ENCODE measurements around the gene SLC19A1.

SLC19A1 gene

DNA sequence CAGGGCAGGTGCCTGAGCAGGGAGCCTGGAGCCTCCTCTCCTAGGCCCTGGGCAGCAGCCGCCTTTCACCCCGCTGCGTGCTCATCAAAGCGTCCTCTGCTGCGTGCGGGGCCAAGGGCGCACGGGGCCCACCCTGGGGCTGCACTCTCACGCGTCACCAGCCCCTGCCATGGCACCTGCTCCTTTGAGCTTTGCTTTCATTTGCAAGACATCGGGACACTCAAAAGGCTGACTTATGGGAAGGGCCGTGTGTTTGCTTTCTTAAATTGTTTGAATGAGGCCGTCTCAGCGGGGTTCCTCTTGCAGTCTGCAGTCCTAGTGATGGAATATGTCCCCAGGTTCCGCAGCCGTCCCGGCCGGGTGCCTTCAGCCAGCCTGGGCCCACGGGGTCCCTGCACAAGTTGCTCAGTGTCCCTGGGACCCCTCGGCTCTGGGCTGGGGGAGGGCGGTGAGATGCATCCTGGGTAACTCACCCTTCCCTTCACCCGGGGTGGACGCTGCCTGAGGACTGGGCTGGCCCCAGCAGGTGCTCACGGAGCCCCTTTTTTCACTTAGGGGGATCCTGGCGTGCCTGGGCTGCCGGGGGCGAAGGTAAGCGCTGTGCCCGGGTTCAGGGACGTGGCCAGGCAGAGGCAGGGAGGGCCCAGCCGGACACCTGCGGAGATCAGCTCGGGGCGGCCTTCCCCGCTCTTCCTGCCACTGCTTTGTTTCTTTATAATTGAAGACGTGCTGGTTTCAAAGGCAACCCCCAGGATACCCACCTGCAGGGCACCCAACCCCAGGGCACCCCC lies 53.1 kb downstream of the SLC19A1 start:
- DNase-seq: no peak

DNA sequence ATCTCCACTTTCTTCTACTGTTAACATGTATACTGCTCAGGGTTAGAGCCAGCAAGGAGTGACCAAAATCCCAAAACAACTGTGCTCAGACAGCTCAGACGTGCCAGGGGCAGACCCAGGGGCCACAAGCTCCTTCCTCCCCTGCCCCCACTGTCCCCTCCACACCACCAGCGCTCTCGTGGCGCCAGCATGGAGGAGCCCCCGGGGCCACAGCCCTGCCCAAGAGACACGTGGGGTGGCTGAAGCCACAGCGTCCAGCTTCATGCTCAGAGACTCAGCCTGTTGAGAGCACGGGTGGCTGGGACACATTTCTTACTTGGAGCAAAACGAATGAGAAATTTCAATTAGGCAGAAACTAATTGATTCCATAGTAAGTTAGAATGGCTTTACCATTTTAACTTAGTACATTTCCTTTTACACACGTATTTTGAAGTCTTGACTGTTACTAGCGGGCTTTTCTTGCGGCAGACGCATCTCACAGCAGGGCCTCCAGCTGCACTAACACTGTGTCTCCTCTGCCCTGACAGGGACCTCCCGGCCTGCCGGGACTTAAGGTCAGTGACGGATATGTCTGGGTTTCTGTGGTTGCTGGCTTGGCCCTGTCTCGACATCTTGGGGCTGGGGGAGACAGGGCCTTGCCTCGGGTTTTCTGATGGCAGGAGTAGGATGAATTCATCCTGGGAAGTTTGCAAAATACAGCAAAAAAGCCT lies 54.2 kb downstream of the SLC19A1 start:
- no peak for DNase-seq

DNA sequence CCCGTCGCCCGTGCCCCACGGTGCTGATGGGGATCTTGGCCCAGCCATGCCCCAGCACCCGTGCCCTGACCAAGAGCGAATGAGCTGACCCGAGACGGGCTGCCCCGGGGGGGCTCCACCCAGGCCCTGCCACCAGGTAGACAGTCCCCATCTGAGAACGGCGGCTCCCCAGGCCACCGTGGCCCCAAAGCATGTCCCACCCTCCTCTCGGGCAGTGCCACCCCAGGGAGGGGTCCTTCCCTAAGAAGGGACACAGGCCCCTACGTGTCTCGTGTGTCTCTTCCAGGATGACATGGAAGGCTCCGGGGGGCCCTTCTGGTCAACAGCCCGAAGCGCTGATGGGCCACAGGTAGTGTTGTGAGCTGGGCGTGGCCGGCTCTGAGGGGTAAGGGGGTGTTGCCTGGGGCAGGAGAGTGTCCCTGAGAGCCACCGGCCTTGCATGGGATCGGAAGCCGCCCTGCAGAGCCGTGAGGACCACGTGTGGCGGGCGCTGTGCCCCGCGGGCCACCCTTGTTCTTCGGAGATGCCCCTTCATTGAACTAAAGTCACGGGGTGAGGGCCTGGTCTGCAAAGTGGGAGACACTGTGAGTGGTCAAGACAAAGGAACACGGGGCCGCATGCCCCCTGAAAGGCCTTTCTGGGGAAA lies 55.0 kb downstream of the SLC19A1 start:
- DNase-seq: no peak

DNA sequence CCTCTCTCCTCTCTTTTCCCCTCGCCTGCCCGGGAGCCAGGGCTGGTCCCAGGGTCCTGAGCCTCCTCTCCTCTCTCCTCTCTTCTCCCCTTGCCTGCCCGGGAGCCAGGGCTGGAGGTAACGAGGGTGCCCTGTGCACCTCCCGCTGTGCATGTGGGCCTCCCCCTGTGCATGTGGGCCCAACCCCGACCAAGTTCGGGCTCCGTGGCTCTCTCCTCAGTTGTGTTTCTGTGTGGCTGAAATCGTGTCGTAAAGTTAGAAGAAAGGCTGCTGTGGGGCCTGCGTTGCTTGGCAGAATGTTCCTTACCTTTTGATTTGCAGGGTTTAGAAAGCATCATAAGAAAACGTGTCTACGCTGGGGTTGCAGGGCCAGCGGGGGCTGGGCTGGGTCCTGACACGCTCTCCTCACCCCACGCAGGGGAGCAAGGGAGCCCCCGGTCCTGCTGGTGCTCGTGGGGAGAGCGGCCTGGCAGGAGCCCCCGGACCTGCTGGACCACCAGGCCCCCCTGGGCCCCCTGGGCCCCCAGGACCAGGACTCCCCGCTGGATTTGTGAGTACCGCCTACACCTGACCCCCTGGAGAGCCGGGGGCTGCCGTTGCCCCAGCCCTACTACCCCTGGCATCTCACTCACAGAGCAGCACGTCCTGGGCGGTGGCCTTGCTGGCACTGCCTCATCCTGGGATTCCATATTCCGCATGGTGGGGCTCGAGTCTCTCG lies 55.6 kb downstream of the SLC19A1 start:
- DNase-seq: no peak

DNA sequence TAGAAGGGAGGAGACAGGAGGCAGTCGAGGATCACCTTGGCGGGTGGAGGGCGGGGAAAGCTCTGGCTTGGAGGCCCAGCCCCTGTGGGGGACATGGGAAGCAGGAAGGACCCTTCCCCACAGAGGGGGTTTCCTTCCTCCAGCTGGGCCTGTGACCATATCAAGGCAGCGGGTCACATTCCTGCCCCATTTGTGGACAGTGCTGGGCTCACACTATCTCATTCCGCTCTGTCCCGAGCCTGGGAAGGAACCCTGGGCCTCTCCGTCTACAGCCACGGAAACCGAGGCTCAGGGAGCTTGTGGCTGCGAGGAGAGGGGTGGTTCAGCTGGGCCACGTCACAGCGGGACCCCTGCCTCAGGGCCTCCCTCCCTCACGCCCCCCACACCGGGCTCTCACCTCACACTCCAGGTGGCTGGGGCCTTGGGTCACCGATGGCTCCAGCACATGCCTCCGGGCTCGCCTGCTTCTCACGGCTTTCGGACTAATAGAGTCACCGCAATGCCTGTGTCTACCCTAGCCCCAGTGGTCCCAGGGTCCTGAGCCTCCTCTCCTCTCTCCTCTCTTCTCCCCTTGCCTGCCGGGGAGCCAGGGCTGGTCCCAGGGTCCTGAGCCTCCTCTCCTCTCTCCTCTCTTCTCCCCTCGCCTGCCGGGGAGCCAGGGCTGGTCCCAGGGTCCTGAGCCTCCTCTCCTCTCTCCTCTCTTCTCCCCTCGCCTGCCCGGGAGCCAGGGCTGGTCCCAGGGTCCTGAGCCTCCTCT lies 56.4 kb downstream of the SLC19A1 start:
- DNase-seq: no peak

DNA sequence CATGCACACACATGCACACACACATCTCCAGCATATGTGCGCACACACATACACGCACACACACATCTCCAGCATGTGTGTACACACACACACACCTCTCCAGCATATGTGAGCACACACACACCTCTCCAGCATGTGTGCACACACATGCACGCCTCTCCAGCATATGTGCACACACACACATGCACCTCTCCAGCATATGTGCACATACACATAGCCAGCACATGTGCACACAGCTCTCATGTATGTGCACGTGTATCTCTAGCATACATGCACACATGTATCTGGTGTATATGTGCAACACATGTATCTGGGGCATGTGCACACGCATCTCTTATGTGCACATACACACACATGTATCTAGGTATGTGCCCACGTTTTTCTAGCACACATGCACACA lies 57.9 kb downstream of the SLC19A1 start:
- no peak for DNase-seq

DNA sequence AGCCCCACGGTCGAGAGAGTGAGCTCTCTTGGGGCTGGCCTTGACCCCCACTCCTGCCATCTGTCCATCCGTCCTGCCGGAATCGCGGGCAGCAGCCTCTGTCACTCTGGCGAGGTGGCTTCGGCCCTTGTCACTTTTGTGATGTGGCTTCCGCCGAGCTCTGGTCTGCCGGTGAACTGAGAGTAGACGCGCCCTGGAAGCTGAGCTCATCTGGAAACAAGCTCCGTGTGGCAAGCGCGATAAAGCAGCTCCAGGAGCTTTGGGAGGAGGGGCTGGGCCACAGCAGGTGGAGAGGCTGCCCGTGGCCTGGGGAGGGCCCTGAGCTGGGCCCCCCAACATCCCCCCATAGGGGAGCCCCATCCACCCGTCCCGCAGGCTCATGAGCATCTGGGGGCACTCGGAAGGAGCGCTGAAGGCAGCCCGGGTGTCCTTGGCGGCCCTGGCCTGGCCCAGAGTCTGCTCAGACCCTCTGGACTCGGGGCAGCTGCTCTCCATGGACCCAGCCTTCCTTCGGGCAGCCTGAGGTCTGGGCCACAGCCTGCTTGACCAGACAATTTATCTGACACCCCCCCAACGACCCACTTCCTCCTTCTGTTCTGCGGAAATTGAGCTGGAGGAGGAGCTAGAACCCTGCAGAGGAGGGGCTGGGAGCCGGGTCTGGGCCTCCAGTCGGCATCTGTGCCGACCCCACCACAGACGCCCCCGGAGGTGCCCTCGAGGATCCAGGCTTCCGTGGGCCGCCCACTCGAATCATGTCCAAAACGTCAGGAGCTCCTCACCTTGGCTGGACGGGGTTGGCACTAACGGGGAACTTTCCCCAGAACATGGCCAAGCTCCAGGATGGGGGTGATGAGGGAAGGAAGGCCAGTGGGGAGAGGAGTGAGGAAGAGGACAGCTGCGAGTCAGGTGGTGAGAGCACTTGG lies 59.1 kb downstream of the SLC19A1 start:
- DNase-seq: peak; percentile 50

DNA sequence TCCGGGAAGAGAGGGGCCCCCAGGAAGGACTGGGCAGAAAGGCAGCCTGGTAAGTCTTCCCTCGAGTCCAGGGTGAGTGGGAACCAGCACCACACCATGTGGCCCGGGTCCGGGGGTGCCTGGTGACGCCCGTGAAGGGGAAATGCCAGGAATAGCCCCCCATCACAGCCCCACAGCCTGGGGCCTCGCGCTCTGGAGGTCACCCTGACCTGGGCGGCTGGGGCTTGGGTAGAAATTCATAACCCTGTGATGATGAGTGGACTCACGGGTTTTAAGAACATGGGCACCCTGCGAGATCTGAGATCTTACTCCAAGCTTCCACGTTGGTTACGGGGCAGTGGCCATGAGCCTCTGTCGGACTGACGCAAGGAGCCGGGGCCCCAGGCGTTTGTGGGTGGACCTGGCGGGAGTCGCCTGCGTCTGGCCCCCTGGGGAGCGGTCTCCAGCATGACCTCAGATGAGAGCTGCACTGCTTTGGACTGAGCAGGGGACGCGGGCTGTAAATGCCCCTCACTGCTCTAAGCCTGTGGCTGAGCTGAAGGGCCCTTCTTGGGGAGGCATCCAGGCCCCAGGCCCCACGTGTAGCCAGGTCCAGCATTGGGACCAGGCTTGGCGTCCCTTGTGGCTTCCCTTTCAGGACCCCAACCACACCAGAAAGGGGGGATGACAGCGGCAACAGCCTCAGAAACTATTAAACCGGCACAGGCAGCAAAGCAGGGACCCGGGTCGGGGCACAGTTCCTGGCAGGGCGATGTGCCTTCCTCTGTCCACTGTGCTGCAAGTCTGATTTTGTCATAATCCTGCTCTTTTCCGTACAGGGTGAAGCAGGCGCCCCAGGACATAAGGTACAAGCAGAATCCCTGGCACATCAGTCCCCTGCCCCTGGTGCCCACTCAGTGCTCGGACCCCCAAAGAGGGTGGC lies 60.0 kb downstream of the SLC19A1 start:
- DNase-seq: no peak

DNA sequence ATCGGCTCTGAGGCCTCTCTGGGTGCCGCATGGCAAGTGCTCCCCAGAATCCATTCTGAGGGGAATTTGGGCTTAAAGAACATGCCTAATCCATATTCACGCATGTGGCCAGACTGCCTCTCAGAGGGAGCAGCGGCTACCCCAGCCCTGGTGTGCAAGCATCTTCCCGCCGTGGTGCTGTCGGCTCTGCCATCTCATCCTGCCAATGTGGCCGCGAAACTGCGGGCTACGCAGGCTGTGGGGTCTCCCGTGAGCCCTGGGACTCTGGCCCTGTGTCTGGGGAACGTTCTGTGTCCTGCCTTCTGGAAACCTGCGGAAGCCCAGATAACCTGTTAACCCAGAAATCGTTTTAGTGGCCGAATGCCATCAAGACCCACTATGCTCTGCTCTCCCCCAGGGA lies 60.7 kb downstream of the SLC19A1 start:
- no peak for DNase-seq

DNA sequence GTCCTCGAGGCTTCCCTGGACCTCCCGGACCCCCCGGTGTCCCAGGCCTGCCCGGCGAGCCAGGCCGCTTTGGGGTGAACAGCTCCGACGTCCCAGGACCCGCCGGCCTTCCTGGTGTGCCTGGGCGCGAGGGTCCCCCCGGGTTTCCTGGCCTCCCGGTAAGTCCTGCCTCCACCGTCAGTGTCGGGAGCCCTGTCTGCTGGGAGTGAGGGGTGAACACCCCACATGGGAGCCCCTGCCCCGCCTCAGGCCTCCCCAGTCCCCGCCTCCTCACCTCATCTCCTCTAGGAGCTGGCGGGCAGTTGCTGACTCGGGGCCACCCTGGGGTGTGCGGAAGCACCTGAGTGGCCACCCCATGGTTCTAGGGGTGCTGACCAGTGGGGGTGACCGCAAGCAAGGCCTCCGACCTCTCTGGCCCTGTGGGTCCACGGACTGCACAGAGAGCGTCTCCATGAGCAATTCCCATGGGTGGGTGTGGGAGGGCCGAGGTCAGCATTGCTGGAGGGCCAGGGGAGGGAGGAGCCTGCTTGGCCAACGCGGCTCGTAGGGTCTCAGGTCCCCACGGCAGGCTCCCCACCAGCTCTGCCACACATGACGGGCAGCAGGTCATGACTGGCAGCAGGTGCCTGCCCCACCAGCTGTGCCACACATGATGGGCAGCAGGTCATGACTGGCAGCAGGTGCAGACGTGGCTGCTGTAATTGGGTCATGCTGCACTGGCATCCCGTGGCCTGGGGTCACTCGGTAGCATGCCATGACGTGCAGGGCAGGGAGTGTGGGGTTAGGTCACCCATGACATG lies 61.3 kb downstream of the SLC19A1 start:
- DNase-seq: no peak

DNA sequence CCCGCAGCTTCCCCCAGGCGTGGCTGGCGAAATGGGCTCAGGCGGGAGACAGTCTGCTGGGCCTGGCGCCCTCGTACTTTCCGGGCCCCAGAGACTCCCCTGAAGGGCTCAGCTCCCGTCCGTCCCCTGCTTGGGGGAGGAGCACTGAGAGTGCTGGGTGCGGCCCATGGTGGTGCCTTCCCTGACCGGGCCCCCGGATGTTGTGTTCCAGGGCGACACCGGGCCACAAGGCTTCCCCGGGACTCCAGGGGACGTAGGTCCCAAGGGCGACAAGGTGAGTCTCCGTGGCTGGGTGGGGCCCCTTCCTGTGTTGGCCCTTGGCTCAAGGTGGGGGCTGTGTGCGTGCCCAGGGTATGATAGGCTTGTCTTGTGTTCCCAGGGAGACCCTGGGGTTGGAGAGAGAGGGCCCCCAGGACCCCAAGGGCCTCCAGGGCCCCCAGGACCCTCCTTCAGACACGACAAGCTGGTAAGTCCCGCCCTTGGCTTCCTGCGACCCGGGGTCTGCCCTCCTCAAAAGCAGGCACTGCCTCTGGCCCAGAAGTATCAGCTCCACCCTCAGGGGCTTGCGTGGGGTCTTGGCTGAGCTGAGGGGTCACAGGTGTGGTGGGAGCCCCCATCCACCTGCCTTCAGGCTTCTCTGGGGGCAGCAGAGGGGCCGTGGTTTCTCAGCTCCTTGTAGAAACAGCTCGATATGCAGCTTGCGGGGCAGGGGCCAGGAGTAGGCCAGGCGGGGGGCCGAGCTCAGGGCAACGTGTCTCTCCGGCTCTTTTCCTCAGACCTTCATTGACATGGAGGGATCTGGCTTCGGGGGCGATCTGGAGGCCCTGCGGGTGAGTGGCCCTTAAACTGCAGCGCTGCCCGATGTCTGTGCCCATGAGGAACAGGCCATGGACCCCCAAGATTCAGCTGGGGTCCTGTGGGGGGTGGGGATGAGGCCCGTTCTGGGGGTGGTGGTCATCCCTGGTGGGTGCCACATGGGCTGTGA lies 62.3 kb downstream of the SLC19A1 start:
- DNase-seq: peak; percentile 28

DNA sequence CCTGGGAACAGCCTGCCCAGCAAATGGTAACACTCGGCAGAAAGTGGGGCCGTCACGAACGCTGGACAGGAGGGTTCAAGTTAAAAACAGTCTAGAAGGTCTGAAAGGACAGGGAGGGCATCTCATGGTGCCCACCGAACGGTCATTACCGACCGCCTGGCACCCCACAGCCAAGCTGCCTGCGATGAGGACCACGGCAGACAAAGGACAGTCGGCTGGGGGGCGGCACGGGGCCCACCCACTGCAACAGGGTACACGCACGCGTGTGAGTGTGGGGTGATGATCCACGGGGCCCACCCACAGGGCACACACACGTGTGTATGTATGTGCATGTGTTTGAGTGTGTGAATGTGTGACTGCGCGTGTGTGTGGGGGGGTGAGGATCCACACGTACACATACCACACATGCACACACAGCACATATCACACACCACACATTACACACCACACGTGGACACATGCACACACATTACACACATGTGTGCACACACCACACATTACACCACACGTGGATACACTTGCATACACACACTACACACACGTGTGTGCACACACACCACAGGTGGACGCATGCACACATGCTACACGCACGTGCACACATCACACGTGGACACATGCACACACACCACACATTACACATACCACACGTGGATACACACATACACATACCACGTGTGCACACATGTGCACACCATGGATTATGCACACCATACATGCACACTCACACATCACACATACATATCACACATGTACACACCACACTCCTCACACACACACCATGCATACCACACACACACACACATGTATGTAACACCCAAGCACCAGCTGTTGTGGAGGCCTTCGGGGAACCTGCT lies 63.2 kb downstream of the SLC19A1 start:
- no peak for DNase-seq

DNA sequence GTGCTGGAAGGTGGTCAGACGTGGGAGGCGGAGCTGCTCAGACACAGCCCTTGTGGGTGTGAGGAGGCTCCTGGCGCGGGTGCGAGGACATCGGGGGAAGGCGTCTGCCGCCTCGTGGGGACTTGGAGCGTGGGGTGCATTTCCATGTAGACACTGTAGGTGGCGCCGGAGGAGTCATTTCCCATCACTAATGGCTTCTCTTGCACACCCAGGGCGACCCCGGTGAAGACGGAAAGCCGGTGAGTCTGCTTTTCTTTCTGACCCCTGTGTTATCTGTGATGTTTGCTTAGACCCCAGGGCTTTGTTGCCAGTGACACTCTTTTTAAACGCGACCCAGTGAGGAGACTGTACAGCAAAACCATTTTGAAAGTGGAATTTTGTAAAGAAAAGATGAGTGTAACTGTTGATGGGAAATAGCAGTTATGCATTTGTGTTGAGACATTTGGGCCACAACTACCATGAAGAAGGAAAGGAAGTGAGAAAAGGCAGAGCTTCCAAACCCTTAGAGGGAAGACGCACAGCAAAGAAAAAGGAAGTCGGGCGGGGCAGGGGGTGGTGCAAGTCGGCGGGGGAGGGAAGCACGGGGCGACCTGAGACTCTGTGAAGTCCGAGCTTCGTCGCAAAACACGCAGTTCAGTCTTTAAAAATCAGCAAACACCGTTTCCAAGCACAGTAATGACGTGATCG lies 64.0 kb downstream of the SLC19A1 start:
- DNase-seq: peak; percentile 82

DNA sequence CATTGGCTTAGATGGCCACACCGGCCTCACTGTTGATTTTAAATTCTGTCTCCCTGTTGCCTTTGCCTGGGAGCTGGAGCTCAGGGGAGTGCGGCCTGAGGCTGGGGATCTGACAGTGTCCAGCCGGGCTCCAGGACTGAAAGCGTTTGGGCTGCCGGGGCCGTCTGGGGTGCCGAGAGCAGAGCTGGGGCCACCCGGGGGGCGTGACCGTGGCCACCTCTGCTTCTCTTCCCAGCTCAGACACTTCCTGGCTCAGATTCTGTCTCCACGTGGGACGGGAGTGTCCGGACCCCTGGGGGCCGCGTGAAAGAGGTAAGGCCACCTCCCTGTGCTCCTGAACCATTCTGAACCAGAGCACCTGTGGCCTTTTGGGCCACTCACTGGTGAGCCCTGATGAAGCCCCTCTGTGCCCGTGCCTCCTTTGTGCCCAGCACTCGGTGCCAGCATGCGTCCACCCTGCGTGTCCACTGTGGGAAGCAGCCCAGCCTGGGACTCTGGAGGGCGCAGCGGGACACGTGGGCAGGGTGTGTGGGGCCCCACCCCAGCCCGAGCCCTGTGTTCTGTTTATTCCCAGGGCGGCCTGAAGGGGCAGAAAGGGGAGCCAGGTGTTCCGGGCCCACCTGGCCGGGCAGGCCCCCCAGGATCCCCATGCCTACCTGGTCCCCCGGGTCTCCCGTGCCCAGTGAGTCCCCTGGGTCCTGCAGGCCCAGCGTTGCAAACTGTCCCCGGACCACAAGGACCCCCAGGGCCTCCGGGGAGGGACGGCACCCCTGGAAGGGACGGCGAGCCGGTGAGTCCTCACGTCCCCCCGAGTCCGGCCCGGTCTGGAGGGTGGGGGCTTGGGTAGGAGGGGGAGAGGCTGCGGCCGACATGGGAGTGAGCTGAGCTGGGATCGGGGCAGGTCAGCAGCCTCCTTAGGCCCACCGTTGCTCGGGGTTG lies 64.8 kb downstream of the SLC19A1 start:
- no peak for DNase-seq

DNA sequence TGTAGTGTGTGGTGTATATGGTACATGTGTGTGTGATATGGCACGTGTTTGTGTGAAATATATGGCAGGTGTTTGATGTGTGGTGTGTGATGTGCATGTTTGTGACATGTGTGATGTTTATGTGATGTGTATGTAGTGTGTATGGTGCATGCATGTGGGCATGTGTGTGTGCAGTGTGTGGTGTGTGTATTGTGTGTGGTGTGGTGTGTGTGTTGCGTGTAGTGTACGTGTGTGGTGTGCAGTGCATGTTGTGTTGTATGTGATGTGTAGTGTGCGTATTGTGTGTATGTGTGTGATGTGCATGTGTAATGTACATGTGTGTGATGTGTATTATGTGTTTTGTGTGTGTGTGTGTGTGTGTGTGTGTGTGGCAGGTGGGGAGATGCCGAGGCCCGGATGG lies 65.7 kb downstream of the SLC19A1 start:
- DNase-seq: no peak

Measured in activated naive CD4-positive, alpha-beta T cell treated with anti-CD3 and anti-CD28 coated beads, Interleukin-2, amount 50 U/mL, for 16 hours (primary cell).